Astrocyte (in vitro differentiated cells and primary cell): ENCODE measurements around the gene PEX3. TPM values are rescaled to one million over a fixed set of nuclear protein-coding genes. Genes with fewer than 3 reads are reported as not detected.

Experiments
- DNase-seq: peaks from one replicate; pipeline ENCODE4 v3.0.0-alpha.2; 2010; ENCODE audit warnings: low read depth
- FAIRE-seq: peaks from 2 replicates; lab custom pipeline; 2011; peaks lifted over from hg19 to GRCh38; lab: Jason Lieb, UNC
- H2AFZ ChIP-seq: 2 replicates; pipeline ENCODE4 v1.6.0; 2012; ENCODE audit warnings: low read depth, low read length, inconsistent platforms
- H3K27ac ChIP-seq: 2 replicates; pipeline ENCODE4 v1.5.1; 2011; ENCODE audit warnings: low read depth, low read length, inconsistent platforms
- H3K27me3 ChIP-seq: 2 replicates; pipeline ENCODE4 v1.6.0; 2011; ENCODE audit warnings: low read length, inconsistent platforms; ENCODE audit not compliant: insufficient read depth
- H3K36me3 ChIP-seq: 2 replicates; pipeline ENCODE4 v1.5.1; 2011; ENCODE audit warnings: low read length, inconsistent platforms; ENCODE audit not compliant: insufficient read depth
- H3K4me1 ChIP-seq: 2 replicates; pipeline ENCODE4 v1.5.1; 2011; ENCODE audit warnings: low read length, inconsistent platforms; ENCODE audit not compliant: insufficient read depth
- H3K4me2 ChIP-seq: 2 replicates; pipeline ENCODE4 v1.6.0; 2012; ENCODE audit warnings: low read length, inconsistent platforms
- H3K4me3 ChIP-seq: 2 replicates; pipeline ENCODE4 v1.5.1; 2011; ENCODE audit warnings: low read depth, mild to moderate bottlenecking, low read length, inconsistent platforms; ENCODE audit not compliant: insufficient read depth
- H3K79me2 ChIP-seq: 2 replicates; pipeline ENCODE4 v1.6.0; 2012; ENCODE audit warnings: mild to moderate bottlenecking, low read length, inconsistent platforms; ENCODE audit not compliant: insufficient read depth
- H3K9ac ChIP-seq: 2 replicates; pipeline ENCODE4 v1.6.0; 2012; ENCODE audit warnings: mild to moderate bottlenecking, low read length, inconsistent platforms
- H3K9me3 ChIP-seq: 2 replicates; pipeline ENCODE4 v1.5.1; 2012; ENCODE audit warnings: low read depth, mild to moderate bottlenecking, low read length, inconsistent platforms; ENCODE audit not compliant: insufficient read depth
- H4K20me1 ChIP-seq: 2 replicates; pipeline ENCODE4 v1.6.0; 2012; ENCODE audit warnings: low read length, inconsistent platforms; ENCODE audit not compliant: insufficient read depth
- H3K27ac Mint-ChIP-seq: one replicate; pipeline ENCODE4 v1.8.0; 2021; ENCODE audit warnings: mild to moderate bottlenecking, mixed read lengths; ENCODE audit not compliant: unreplicated experiment
- H3K27me3 Mint-ChIP-seq: one replicate; pipeline ENCODE4 v1.8.0; 2021; ENCODE audit warnings: low read depth, mixed read lengths; ENCODE audit not compliant: unreplicated experiment
- H3K36me3 Mint-ChIP-seq: one replicate; pipeline ENCODE4 v1.8.0; 2021; ENCODE audit warnings: low read depth, mixed read lengths; ENCODE audit not compliant: unreplicated experiment
- H3K4me1 Mint-ChIP-seq: one replicate; pipeline ENCODE4 v1.8.0; 2021; ENCODE audit warnings: low read depth, mixed read lengths; ENCODE audit not compliant: unreplicated experiment
- H3K4me3 Mint-ChIP-seq: one replicate; pipeline ENCODE4 v1.8.0; 2021; ENCODE audit warnings: mild to moderate bottlenecking, moderate library complexity, mixed read lengths; ENCODE audit not compliant: unreplicated experiment
- H3K9me3 Mint-ChIP-seq: one replicate; pipeline ENCODE4 v1.8.0; 2021; ENCODE audit warnings: mild to moderate bottlenecking, mixed read lengths; ENCODE audit not compliant: unreplicated experiment
- CTCF ChIP-seq: IDR thresholded peaks from 2 replicates; pipeline ENCODE4 v1.5.1; 2011; ENCODE audit warnings: low read depth, mild to moderate bottlenecking, inconsistent platforms, low read length, moderate library complexity; ENCODE audit not compliant: insufficient read depth
- EZH2 ChIP-seq: IDR thresholded peaks from 2 replicates; pipeline ENCODE4 v1.6.1; 2012; ENCODE audit warnings: mild to moderate bottlenecking, low read length, inconsistent platforms; ENCODE audit not compliant: insufficient read depth
- total RNA-seq: library from RNA; stranded (reverse); gene quantifications from 2 replicates; pipeline ENCODE4 v1.2.1, GENCODE V29; 2021

Gene PEX3
- total RNA-seq, 1 donor from 2014 or later: 14.2 TPM

GRCh38 chr6:143414769-143415168, 35.8 kb upstream of the PEX3 start:
- no peak overlapping the region for H3K4me3 Mint-ChIP-seq
- H3K4me1 ChIP-seq: peaks cover 14% of the 10 kb centered on the region
- no peak for TF ChIP-seq CTCF
- TF ChIP-seq EZH2: no peak
- no peaks in the 10 kb centered on the region for H3K79me2 ChIP-seq
- no peaks in the 10 kb centered on the region for H3K36me3 Mint-ChIP-seq
- no peaks in the 10 kb centered on the region for H3K27me3 ChIP-seq
- no peaks in the 10 kb centered on the region for H4K20me1 ChIP-seq
- no peak overlapping the region for H3K9ac ChIP-seq
- H3K27me3 Mint-ChIP-seq: no peaks in the 10 kb centered on the region
- H3K36me3 ChIP-seq: no peaks in the 10 kb centered on the region
- H3K4me1 Mint-ChIP-seq: peaks cover 2% of the 10 kb centered on the region
- H3K27ac ChIP-seq: no peak overlapping the region
- H3K27ac Mint-ChIP-seq: no peak overlapping the region
- no peaks in the 10 kb centered on the region for H3K9me3 ChIP-seq
- no peak for FAIRE-seq
- DNase-seq: no peak
- H3K4me2 ChIP-seq: no peak overlapping the region
- H3K4me3 ChIP-seq: no peak overlapping the region
- no peaks in the 10 kb centered on the region for H3K9me3 Mint-ChIP-seq
- no peak overlapping the region for H2AFZ ChIP-seq

GRCh38 chr6:143419526-143419925, 31.1 kb upstream of the PEX3 start:
- Mint-ChIP-seq H3K27me3 (no peaks in the 10 kb centered on the region), H3K36me3 (no peaks in the 10 kb centered on the region), H3K9me3 (no peaks in the 10 kb centered on the region), H3K4me1 (no peaks in the 10 kb centered on the region), H3K4me3 (no peak overlapping the region), H3K27ac (no peak overlapping the region)
- TF ChIP-seq CTCF (no peak), EZH2 (no peak)
- Histone ChIP-seq H3K27ac (no peak overlapping the region), H3K4me3 (no peak overlapping the region), H2AFZ (no peak overlapping the region), H3K9ac (no peak overlapping the region), H3K27me3 (no peaks in the 10 kb centered on the region), H3K79me2 (no peaks in the 10 kb centered on the region), H3K4me1 (no peaks in the 10 kb centered on the region), H3K9me3 (no peaks in the 10 kb centered on the region), H3K4me2 (no peak overlapping the region), H3K36me3 (no peaks in the 10 kb centered on the region), H4K20me1 (no peaks in the 10 kb centered on the region)
- FAIRE-seq (no peak), DNase-seq (no peak)

GRCh38 chr6:143426026-143426425, 24.6 kb upstream of the PEX3 start:
- Histone ChIP-seq H3K79me2 (no peaks in the 10 kb centered on the region), H2AFZ (no peak overlapping the region), H3K9me3 (no peaks in the 10 kb centered on the region), H3K4me2 (no peak overlapping the region), H3K4me1 (peaks cover 3% of the 10 kb centered on the region), H3K27me3 (no peaks in the 10 kb centered on the region), H3K36me3 (no peaks in the 10 kb centered on the region), H3K4me3 (no peak overlapping the region), H4K20me1 (no peaks in the 10 kb centered on the region), H3K9ac (no peak overlapping the region), H3K27ac (no peak overlapping the region)
- Mint-ChIP-seq H3K36me3 (no peaks in the 10 kb centered on the region), H3K4me1 (peaks cover 13% of the 10 kb centered on the region), H3K27ac (no peak overlapping the region), H3K27me3 (no peaks in the 10 kb centered on the region), H3K4me3 (no peak overlapping the region), H3K9me3 (no peaks in the 10 kb centered on the region)
- no peak for TF ChIP-seq CTCF
- TF ChIP-seq EZH2: no peak
- FAIRE-seq (no peak), DNase-seq (peak; percentile 68)
